ENCODE data around the gene NEUROG1. TPM values are rescaled to one million over a fixed set of nuclear protein-coding genes. Genes with fewer than 3 reads are reported as not detected.

Gene NEUROG1
- total and polyA plus RNA-seq, 10 of the 15 experiments (the other 5 are each of a cell fraction or from before 2014, with no cell fraction given): not detected

GRCh38 chr5:135543485-135544304, 7.9 kb upstream of the NEUROG1 start:
- in situ Hi-C loops (cut with MboI): no loop called here
- no peak for FAIRE-seq
- ChIA-PET RAD21 (ENCODE audit: unreplicated experiment) (no interaction called here), POLR2A (no interaction called here), CTCF (interaction anchor here (1.3 kb wide), 1 partner anchor 9 kb away, joined by 7 read pairs; no protein-coding TSS in a partner anchor), SMC1A (ENCODE audit: uncharacterized antibody, unreplicated experiment) (interaction anchor here (1.0 kb wide), 1 partner anchor 8 kb away, joined by 3 read pairs; no protein-coding TSS in a partner anchor)
- intact Hi-C loops (cut with micrococcal nuclease; ENCODE audit: unreplicated experiment): no loop called here
- Histone ChIP-seq H2AFZ (ENCODE audit: control insufficient read depth, low read depth, low read length) (peak overlapping the region; percentile 81), H3K79me2 (ENCODE audit: control insufficient read depth, insufficient read depth, low read length) (no peaks in the 10 kb centered on the region), H3K9me3 (replicated peaks; ENCODE audit: control insufficient read depth, insufficient read depth, low read length) (no peaks in the 10 kb centered on the region; the same call in 2 of the 3 replicates), H3K4me2 (ENCODE audit: control insufficient read depth, insufficient read depth) (peak overlapping the region; percentile 90), H4K20me1 (ENCODE audit: control insufficient read depth, insufficient read depth) (no peaks in the 10 kb centered on the region), H3K9ac (ENCODE audit: control insufficient read depth, insufficient read depth, low read length) (no peak overlapping the region; the same call in 1 of the 2 replicates), H3K27me3 (replicated peaks in 1 of 2; ENCODE audit: control insufficient read depth in 2 of 2, insufficient read depth in 2 of 2, low read length in 1 of 2) (peaks cover 8 to 15% of the 10 kb centered on the region in 2 experiments), H3K4me3 (peak overlapping the region; percentile 63), H3K36me3 (ENCODE audit: control insufficient read depth in 2 of 2, insufficient read depth in 2 of 2, low read length in 1 of 2) (no peaks in the 10 kb centered on the region), H3K4me1 (ENCODE audit: control insufficient read depth, insufficient read depth, low read length) (peaks cover 8% of the 10 kb centered on the region), H3K27ac (ENCODE audit: control insufficient read depth, insufficient read depth) (no peak overlapping the region)
- 21% methylated on average over 76 of the region's 77 CpGs for WGBS (ENCODE audit: insufficient coverage, insufficient replicate concordance, low lambda C conversion rate, missing lambda C conversion rate)
- TF ChIP-seq FOS (IDR thresholded peaks at IDR 0.05; ENCODE audit: borderline replicate concordance, extremely low read depth, insufficient read length): no peak
- peak in 1 of 2 experiments; percentile 41; a peak in 2 of 4 replicates for TF ChIP-seq BHLHE40 (IDR thresholded peaks at IDR 0.05; ENCODE audit: borderline replicate concordance in 1 of 2, low read depth in 2 of 2, low read length in 1 of 2)
- ATAC-seq: peak; percentile 38
- no TSS peak for BruUV-seq (replicated peaks)
- DNase-seq (ENCODE audit: low read depth, low spot score): no peak

GRCh38 chr5:135543001-135543484, 7.3 kb upstream of the NEUROG1 start:
- Histone ChIP-seq H3K9me3 (replicated peaks; ENCODE audit: control insufficient read depth, insufficient read depth, low read length) (no peaks in the 10 kb centered on the region; the same call in 2 of the 3 replicates), H3K36me3 (ENCODE audit: control insufficient read depth in 2 of 2, insufficient read depth in 2 of 2, low read length in 1 of 2) (no peaks in the 10 kb centered on the region), H2AFZ (ENCODE audit: control insufficient read depth, low read depth, low read length) (no peak overlapping the region), H3K4me1 (ENCODE audit: control insufficient read depth, insufficient read depth, low read length) (peaks cover 8% of the 10 kb centered on the region), H3K4me2 (ENCODE audit: control insufficient read depth, insufficient read depth) (no peak overlapping the region; the same call in 1 of the 2 replicates), H4K20me1 (ENCODE audit: control insufficient read depth, insufficient read depth) (no peaks in the 10 kb centered on the region), H3K9ac (ENCODE audit: control insufficient read depth, insufficient read depth, low read length) (no peak overlapping the region), H3K27ac (ENCODE audit: control insufficient read depth, insufficient read depth) (no peak overlapping the region), H3K27me3 (replicated peaks in 1 of 2; ENCODE audit: control insufficient read depth in 2 of 2, insufficient read depth in 2 of 2, low read length in 1 of 2) (peaks cover 8 to 18% of the 10 kb centered on the region in 2 experiments), H3K79me2 (ENCODE audit: control insufficient read depth, insufficient read depth, low read length) (no peaks in the 10 kb centered on the region), H3K4me3 (peak overlapping the region; percentile 63; the same call in 1 of the 2 replicates)
- intact Hi-C loops (cut with micrococcal nuclease; ENCODE audit: unreplicated experiment) (no loop called here), in situ Hi-C loops (cut with MboI) (no loop called here)
- FAIRE-seq: no peak
- no peak for DNase-seq (ENCODE audit: low read depth, low spot score)
- ChIA-PET CTCF (interaction anchor here (1.3 kb wide), 1 partner anchor 9 kb away, joined by 7 read pairs; no protein-coding TSS in a partner anchor), RAD21 (ENCODE audit: unreplicated experiment) (no interaction called here), SMC1A (ENCODE audit: uncharacterized antibody, unreplicated experiment) (interaction anchor here (1.0 kb wide), 1 partner anchor 9 kb away, joined by 3 read pairs; no protein-coding TSS in a partner anchor), POLR2A (no interaction called here)
- BruUV-seq (replicated peaks): no TSS peak
- no peak for ATAC-seq
- WGBS (ENCODE audit: insufficient coverage, insufficient replicate concordance, low lambda C conversion rate, missing lambda C conversion rate): 67% methylated on average over 5 of the region's 5 CpGs
- TF ChIP-seq POLR2AphosphoS2 (IDR thresholded peaks at IDR 0.05; ENCODE audit: low read depth, low read length) (no peak), ZNF274 (IDR thresholded peaks at IDR 0.05; ENCODE audit: insufficient read depth, insufficient read length) (no peak), YY1 (IDR thresholded peaks at IDR 0.05; ENCODE audit: low read depth, low read length) (no peak), MTA2 (IDR thresholded peaks at IDR 0.05; ENCODE audit: low read depth) (no peak), GATAD2B (conservative IDR thresholded peaks at IDR 0.05; ENCODE audit: low read depth) (no peak), NBN (IDR thresholded peaks at IDR 0.05) (no peak), ZNF384 (IDR thresholded peaks at IDR 0.05; ENCODE audit: borderline replicate concordance, low read depth, low read length) (no peak), RCOR1 (conservative IDR thresholded peaks at IDR 0.05; ENCODE audit: low read depth, low read length) (no peak), SRF (IDR thresholded peaks at IDR 0.05; ENCODE audit: low read depth in 2 of 2, low read length in 2 of 2) (no peak), TAF1 (IDR thresholded peaks at IDR 0.05; ENCODE audit: borderline replicate concordance, low read depth, low read length) (no peak), CHD2 (IDR thresholded peaks at IDR 0.05; ENCODE audit: borderline replicate concordance, low read depth, low read length) (no peak), CHD1 (IDR thresholded peaks at IDR 0.05; ENCODE audit: low read depth, low read length) (no peak), MLLT1 (IDR thresholded peaks at IDR 0.05) (no peak), TCF3 (IDR thresholded peaks at IDR 0.05; ENCODE audit: borderline replicate concordance, insufficient read depth, low read depth, low read length) (no peak)

All from GM12878 (cell line).